Measurements from ENCODE around the gene GAPDHS. TPM values are rescaled to one million over a fixed set of nuclear protein-coding genes. Genes with fewer than 3 reads are reported as not detected.

The GAPDHS gene
- polyA plus RNA-seq, 1 of the 3 experiments (the other 2 are of a cell fraction): not detected

DNA sequence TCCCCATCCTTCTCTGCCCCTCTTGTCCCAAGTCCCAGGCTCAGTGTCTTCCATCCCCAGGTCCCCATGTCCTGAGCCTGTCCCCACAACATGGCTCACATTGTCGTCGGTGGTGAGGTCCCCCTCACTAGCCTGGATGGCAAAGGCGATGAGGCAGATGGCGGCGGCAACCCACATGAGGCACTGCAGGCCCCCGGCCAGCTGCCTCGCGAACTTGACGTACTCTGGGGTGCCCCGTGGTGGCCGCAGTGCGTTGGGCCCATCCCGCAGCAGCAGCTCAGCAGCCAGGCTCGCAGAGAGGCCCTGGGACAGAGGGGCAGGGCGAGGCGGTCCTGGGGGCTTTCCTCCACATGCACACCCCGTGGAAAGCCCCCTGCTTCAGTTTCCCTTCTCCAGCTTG is 29.1 kb downstream of the GAPDHS start:
- no peak for DNase-seq
- Histone ChIP-seq H3K4me3 (ENCODE audit: low read depth in 2 of 2, low read length in 1 of 2) (no peak overlapping the region), H3K9me2 (no peaks in the 10 kb centered on the region), H3K4me2 (no peak overlapping the region), H3K4me1 (ENCODE audit: control insufficient read depth in 1 of 2, insufficient read depth in 2 of 2, low read depth in 1 of 2, low read length in 1 of 2) (peaks cover 0 to 11% of the 10 kb centered on the region in 2 experiments; a peak in 1 of 4 replicates), H3K79me2 (ENCODE audit: insufficient read depth) (no peaks in the 10 kb centered on the region), H3K27me3 (ENCODE audit: insufficient read depth) (peaks cover 72% of the 10 kb centered on the region), H3K9ac (no peak overlapping the region), H3F3A (replicated peaks; ENCODE audit: insufficient read depth) (no peaks in the 10 kb centered on the region), H3K36me3 (replicated peaks in 1 of 2; ENCODE audit: control insufficient read depth in 1 of 2, insufficient read depth in 2 of 2, low read length in 1 of 2) (no peaks in the 10 kb centered on the region), H3K27ac (ENCODE audit: low read depth in 2 of 2, low read length in 1 of 2) (no peak overlapping the region), H3K9me3 (no peaks in the 10 kb centered on the region), H4K20me1 (ENCODE audit: insufficient read depth) (no peaks in the 10 kb centered on the region), H2AFZ (ENCODE audit: low read depth) (no peak overlapping the region)
- CTCF ChIA-PET: interaction anchor here (1.2 kb wide), 1 partner anchor 13 kb away, joined by 6 read pairs; no protein-coding TSS in a partner anchor
- TF ChIP-seq ZBTB33 (IDR thresholded peaks at IDR 0.05; ENCODE audit: borderline replicate concordance, low read depth) (no peak), EP300 (IDR thresholded peaks at IDR 0.05; ENCODE audit: borderline replicate concordance in 1 of 2, low read depth in 1 of 2, low read length in 1 of 2) (no peak)
- WGBS (ENCODE audit: low lambda C conversion rate): 0% methylated on average over 5 of the region's 17 CpGs
- POLR2A ChIA-PET: no interaction called here

- Histone ChIP-seq H3K9me3 (no peaks in the 10 kb centered on the region), H3F3A (replicated peaks; ENCODE audit: insufficient read depth) (no peaks in the 10 kb centered on the region), H3K9ac (no peak overlapping the region), H4K20me1 (ENCODE audit: insufficient read depth) (no peaks in the 10 kb centered on the region), H3K4me3 (ENCODE audit: low read depth in 2 of 2, low read length in 1 of 2) (no peak overlapping the region), H3K36me3 (replicated peaks in 1 of 2; ENCODE audit: control insufficient read depth in 1 of 2, insufficient read depth in 2 of 2, low read length in 1 of 2) (no peaks in the 10 kb centered on the region), H3K4me2 (no peak overlapping the region), H3K27me3 (ENCODE audit: insufficient read depth) (peaks cover 77% of the 10 kb centered on the region), H3K79me2 (ENCODE audit: insufficient read depth) (no peaks in the 10 kb centered on the region), H2AFZ (ENCODE audit: low read depth) (no peak overlapping the region), H3K4me1 (ENCODE audit: control insufficient read depth in 1 of 2, insufficient read depth in 2 of 2, low read depth in 1 of 2, low read length in 1 of 2) (peaks cover 0 to 8% of the 10 kb centered on the region in 2 experiments; a peak in 1 of 4 replicates), H3K27ac (ENCODE audit: low read depth in 2 of 2, low read length in 1 of 2) (no peak overlapping the region), H3K9me2 (no peaks in the 10 kb centered on the region)
- CTCF ChIA-PET: interaction anchor here (1.2 kb wide), 2 partner anchors 14 to 52 kb away, joined by 3 to 6 read pairs; no protein-coding TSS in a partner anchor
- POLR2A ChIA-PET: no interaction called here
- WGBS (ENCODE audit: low lambda C conversion rate): 14% methylated on average over 2 of the region's 2 CpGs
- no peak for DNase-seq
- TF ChIP-seq EZH2phosphoT487 (IDR thresholded peaks at IDR 0.05; ENCODE audit: borderline replicate concordance, low read depth) (no peak), MXI1 (IDR thresholded peaks at IDR 0.05; ENCODE audit: low read depth, low read length) (no peak), RFX5 (IDR thresholded peaks at IDR 0.05; ENCODE audit: low read length) (no peak), ELF1 (IDR thresholded peaks at IDR 0.05) (no peak), TCF12 (IDR thresholded peaks at IDR 0.05) (no peak), NRF1 (IDR thresholded peaks at IDR 0.05; ENCODE audit: low read depth, low read length) (no peak), ZBTB33 (IDR thresholded peaks at IDR 0.05; ENCODE audit: borderline replicate concordance, low read depth) (no peak), FOXM1 (IDR thresholded peaks at IDR 0.05; ENCODE audit: low read depth) (no peak), TAF1 (IDR thresholded peaks at IDR 0.05; ENCODE audit: borderline replicate concordance, low read depth, low read length) (no peak), POLR2AphosphoS5 (IDR thresholded peaks at IDR 0.05; ENCODE audit: low read depth, low read length) (no peak), RXRA (IDR thresholded peaks at IDR 0.05; ENCODE audit: borderline replicate concordance, low read depth) (no peak), FOXJ3 (CRISPR knock-in tag; IDR thresholded peaks at IDR 0.05) (no peak), CHD2 (IDR thresholded peaks at IDR 0.05; ENCODE audit: low read length, partially characterized antibody) (no peak), FOSL2 (IDR thresholded peaks at IDR 0.05; ENCODE audit: borderline replicate concordance, low read depth) (no peak), TEAD4 (IDR thresholded peaks at IDR 0.05; ENCODE audit: borderline replicate concordance, insufficient read depth) (no peak)
- TF ChIP-seq, protein P1, sequence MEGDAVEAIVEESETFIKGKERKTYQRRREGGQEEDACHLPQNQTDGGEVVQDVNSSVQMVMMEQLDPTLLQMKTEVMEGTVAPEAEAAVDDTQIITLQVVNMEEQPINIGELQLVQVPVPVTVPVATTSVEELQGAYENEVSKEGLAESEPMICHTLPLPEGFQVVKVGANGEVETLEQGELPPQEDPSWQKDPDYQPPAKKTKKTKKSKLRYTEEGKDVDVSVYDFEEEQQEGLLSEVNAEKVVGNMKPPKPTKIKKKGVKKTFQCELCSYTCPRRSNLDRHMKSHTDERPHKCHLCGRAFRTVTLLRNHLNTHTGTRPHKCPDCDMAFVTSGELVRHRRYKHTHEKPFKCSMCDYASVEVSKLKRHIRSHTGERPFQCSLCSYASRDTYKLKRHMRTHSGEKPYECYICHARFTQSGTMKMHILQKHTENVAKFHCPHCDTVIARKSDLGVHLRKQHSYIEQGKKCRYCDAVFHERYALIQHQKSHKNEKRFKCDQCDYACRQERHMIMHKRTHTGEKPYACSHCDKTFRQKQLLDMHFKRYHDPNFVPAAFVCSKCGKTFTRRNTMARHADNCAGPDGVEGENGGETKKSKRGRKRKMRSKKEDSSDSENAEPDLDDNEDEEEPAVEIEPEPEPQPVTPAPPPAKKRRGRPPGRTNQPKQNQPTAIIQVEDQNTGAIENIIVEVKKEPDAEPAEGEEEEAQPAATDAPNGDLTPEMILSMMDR (IDR thresholded peaks at IDR 0.05): no peak
- TF ChIP-seq, protein P2, sequence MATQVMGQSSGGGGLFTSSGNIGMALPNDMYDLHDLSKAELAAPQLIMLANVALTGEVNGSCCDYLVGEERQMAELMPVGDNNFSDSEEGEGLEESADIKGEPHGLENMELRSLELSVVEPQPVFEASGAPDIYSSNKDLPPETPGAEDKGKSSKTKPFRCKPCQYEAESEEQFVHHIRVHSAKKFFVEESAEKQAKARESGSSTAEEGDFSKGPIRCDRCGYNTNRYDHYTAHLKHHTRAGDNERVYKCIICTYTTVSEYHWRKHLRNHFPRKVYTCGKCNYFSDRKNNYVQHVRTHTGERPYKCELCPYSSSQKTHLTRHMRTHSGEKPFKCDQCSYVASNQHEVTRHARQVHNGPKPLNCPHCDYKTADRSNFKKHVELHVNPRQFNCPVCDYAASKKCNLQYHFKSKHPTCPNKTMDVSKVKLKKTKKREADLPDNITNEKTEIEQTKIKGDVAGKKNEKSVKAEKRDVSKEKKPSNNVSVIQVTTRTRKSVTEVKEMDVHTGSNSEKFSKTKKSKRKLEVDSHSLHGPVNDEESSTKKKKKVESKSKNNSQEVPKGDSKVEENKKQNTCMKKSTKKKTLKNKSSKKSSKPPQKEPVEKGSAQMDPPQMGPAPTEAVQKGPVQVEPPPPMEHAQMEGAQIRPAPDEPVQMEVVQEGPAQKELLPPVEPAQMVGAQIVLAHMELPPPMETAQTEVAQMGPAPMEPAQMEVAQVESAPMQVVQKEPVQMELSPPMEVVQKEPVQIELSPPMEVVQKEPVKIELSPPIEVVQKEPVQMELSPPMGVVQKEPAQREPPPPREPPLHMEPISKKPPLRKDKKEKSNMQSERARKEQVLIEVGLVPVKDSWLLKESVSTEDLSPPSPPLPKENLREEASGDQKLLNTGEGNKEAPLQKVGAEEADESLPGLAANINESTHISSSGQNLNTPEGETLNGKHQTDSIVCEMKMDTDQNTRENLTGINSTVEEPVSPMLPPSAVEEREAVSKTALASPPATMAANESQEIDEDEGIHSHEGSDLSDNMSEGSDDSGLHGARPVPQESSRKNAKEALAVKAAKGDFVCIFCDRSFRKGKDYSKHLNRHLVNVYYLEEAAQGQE (IDR thresholded peaks at IDR 0.05; ENCODE audit: low read depth, low read length): no peak
Measured at GRCh38 chr19:35562776-35563175, 29.5 kb downstream of the GAPDHS start.
